HG02970 (cell line): ENCODE results near the gene PFKM.
A peak's percentile ranks its signal among the peaks of the same experiment; 100 is the strongest.
"Not testable (repeated sequence)": the region's sequence is repeated elsewhere in the genome, so short reads cannot be mapped to it uniquely, and the experiment has no call there.

Experiments
- ATAC-seq: cut with Tn5 transposase; IDR thresholded peaks from one replicate; pipeline ENCODE4 v1.9.1; 2021; ENCODE audit warnings: mild to moderate bottlenecking, moderate library complexity, moderate number of reproducible peaks; ENCODE audit not compliant: unreplicated experiment, low FRiP score

Gene PFKM

DNA sequence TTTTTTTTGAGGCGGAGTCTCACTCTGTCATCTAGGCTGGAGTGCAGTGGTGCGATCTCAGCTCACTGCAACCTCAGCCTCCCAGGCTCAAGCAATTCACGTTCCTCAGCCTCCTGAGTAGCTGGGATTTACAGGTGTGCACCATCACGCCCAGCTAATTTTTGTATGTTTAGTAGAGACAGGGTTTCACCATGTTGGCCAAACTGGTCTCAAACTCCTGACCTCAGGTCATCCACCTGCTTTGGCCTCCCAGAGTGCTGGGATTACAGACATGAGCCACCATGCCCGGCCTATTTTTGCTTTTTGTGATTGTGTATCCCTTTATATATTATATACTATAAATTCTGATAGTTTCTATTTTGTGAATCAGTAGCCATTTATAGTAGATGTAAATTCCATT is 36.6 kb downstream of the PFKM start:
- ATAC-seq, result not testable (repeated sequence)

DNA sequence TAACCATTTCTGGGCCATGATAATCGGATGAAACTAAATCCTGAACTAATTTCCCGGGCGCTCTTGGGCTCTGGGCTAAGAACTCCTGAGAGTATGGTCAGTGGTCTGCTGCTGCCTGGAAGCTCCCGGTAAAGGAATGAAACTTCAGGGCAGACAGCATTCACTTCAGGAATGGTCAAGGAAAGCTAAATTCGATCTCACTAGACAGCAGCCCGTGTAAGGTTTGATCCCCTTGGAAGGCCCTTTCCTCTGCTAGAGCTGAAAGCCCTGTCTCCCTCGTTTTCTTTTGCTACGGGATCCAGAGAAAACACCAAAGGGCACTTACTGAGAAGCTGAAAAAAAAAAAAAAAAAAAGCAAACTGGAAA is 37.5 kb downstream of the PFKM start:
- no peak for ATAC-seq

DNA sequence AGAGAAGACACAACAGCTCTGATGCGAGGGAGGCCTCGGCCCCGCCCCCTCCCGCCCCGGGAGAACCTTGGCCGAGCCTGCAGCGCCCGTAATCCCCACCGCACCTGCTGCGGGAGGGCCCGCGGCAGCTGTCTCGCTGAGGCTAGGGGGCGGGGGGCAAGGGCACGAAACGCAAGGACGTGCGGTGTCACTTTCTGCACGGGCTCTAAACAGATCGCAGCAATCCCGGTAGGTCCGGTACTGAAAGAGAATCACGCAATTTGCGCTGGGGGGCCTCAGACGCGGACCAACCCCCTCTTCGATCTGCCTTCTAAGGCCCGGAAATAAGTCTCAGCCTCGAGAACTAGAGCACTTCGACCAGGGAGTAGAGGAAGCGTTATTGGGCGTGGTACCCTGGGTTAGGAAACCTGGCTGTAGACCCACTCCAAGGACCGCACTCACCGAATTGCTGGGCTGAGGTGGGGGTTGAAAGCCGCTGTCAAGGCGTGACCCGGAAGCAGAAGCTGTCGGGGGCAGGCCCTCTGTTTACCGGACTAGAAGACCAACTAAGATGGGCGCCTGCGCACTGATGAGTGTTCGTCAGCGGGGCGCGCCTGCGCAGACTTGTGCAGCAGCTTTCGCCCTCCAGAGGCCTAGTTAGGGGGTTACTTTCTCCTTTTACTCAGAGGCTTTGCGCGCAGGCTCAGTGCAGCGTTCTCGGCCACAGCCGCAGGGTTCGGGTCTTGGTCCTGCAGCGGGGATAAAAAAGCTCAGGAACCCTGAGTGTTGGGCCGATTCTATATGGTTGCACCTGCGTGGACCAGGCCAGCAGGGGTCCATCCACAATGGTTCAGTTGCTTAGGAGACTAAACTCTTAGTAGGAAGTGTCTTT is 38.1 kb downstream of the PFKM start, which contains the start of gene ASB8:
Gene ASB8, minus strand, starts transcription at position 498 of the 871 bp plus-strand sequence. CDS start 4,019 bp downstream, outside the sequence.
- ATAC-seq, result peak; percentile 93

DNA sequence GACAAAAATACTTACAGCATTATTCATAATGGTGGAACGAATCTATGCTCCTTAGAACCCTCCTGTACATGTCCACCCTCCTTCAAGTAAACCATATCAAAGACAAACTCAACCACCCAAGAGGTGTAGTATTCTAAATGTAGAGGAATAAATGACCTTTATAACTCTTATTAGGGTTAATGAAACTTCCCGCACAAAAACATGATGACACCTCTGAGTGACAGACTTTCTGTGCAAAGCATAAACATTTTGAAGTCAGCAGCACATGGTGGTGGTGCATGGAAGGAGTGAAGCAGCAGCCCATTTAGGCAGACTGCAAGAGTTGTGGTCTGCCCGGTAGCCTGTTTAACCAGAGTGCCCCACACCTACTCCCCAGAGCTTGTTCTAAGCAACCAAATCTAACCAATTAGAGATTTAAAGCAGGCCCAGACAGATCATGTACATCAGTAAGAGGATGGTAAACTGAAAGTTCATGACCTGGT is 38.8 kb downstream of the PFKM start:
- no peak for ATAC-seq

DNA sequence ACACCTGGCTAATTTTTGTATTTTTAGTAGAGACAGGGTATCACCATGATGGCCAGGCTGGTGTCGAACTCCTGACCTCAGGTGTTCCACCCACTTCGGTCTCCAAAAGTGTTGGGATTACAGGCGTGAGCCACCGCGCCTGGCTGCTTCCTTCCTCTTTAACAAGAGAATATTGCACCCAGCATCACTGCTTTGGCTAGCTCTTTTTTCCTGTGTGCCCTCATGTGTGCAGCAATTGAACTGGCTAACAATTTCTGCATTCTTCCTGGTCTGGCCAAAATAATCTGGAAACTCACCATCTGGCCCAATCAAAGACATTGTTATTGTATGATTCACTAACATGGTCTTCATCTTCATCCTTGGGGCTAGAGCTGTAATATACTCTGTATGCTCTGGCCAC is 40.9 kb downstream of the PFKM start:
- ATAC-seq, result no peak

DNA sequence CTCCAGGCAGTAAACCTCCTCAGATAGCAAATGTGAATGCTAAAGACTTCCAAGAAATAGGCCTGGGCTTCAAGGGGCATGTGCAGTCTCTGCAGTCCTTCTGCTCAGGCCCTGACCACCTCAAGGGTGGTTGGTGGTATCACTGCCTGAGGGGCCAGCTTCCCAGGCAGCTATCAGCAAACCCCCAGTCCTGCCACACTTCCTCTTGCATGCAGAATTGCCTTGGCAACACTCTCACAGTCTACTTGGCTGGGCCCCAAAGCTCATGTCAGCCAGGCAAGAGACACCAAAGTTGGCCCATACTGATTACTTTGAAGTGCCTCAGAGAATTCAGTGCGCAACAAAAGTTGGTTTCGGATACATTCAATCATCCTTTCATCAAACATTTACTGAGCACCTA is 41.6 kb downstream of the PFKM start:
- no peak for ATAC-seq

DNA sequence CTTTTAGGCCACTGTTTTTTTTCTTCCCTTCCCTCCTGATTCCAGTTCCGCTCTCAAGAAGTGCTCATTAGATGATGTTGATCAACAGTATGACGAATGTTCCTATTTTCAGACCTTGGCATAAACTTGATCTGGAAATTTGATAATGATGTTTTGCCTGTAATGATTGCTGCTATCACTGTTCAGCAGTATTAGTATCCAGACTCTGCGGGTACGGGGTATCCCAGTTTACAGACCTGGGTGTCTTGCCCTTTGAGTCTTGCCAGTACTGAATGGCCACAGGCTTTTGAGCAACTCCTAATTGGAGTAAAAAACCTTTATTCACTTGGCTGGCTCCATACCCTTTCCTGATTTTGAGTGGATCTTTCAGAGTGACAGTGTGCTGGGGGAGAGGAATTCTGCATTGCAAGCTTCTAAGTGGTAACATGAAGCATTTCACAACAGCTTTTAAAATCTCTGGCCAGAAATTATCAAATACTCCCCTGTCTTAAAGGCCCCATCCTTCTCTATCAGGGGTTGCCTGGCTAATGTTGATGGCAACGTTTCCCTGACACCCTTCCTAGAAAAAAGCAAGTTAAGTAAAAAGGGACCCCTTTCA is 44.1 kb downstream of the PFKM start:
- no peak for ATAC-seq

DNA sequence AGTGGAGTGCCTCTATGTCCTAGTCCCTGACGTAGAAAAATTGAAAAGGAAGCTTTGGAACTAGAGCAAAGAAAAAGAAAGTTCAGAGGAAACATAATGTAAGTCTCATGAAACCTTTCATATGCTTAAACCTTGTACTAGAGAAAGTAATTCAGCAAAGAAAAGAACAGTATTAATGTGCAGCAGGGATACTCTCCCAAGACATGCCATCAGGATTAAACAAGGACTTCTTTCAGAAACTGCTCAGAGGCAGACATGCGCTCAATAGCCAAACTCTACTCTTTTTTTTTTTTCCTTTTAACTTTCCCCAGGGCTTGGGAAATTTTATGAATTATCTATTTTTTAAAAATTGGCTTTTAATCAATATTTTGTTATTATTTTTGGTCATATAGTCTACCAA is 45.3 kb downstream of the PFKM start:
- ATAC-seq, result no peak

DNA sequence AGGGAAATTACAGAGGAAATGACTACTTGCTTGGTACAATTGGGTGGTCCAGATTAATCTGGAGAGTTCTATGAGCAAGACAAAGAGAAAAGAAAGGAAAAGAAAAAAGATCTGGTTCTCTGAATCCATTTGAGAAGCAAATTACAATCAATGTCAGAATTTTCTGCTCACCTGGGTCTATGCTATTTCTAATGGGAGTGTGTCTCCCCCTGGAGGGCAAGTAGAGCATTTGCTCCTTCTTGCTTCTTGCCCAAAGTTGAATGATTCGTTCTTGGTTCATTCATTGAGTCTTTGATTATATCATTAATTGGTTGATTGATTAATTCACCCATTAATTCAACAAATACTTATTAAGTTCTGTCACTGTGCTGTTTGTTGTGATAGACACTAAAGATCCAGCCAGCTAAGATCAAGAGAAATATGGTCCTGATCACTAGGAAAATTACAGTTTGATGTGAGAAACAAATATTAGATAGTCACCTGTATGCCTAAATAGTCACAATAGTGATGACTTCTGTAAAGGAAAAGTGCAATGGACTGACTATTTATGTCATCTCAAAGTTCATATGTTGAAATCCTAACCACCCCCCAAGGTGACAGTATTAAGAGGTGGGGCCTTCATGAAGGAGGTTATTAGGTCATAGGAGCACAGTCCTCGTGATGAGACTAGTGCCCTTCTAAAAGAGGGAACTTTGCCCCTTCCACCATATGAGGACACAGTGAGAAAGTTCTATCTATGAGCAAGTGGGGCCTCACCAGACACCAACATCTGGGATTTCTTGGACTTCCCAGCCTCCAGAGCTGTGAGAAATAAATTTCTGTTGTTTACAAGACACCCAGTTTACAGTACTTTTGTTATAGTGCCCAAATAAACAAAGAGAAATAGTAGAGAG is 46.2 kb downstream of the PFKM start:
- no peak for ATAC-seq

DNA sequence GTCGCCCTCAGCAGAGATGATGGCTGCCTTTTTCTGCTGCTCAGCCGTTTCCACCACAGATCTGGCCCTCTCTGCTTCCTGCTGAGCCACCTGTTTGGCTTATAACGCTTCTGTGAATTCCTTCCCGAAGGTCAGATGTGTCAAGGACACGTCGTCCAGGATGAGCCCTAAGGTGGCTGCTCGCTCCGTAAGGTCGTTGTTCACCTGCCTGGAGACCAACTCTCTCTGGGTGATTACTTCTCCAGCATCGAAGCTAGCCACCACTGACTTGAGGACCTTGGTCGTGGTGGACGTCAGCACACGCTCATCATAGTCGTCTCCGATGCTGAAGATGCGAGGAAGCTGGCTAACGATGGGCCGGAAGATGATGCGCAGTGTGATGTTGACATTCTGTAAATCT is 49.8 kb downstream of the PFKM start:
- ATAC-seq, result no peak

DNA sequence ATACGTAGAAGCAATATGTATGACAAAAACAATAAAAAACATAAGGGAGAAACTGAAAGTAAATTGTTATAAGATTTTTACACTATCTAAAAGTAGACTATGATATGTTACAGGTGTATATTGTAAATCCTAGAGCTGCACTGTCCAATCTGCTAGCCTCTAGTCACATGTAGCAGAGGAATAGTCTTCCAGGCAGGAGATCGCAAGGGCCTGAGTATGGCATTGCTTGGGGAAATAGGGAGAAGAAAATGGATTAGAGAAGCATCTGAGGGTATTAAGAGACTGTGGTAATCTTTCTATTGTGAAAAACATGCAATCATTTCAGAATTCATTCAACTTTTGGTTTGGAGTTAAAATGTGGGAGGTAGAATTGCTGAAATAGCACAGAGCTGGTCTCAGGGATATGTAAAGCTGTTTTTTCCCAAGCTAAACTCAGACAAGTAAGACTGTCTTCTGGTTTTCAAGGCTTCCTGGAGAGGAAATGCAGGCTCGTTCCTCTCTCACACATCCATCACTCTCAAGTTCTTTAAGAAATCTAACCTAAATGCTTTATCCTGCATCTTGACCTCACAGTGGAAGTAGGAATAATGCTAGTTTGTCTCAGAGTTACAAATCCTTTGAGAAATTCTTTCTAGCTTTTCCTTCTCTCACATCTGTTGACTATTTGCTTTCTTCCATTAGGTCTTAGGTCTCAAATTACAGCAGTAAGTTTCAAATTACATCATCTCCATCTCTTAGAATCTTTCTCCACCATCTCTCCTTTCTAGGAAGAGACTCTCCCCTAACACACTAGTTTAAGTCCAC is 56.7 kb downstream of the PFKM start:
- ATAC-seq, result no peak

DNA sequence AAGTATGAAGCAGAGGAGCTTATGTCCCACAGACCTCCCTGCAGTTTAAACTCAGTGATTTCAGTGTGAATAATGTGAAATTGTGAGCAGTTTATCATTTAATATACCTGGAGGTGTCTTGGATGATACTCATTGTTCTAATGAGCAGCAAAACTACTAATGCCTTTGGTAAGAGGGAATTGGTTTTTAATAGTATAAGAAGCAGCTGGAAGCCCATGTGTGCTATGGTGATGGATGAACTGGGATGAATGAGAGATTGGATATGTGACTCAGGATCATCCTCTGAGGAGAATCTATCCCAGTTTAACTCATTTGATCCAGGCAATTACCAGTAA is 57.2 kb downstream of the PFKM start:
- ATAC-seq, result no peak

DNA sequence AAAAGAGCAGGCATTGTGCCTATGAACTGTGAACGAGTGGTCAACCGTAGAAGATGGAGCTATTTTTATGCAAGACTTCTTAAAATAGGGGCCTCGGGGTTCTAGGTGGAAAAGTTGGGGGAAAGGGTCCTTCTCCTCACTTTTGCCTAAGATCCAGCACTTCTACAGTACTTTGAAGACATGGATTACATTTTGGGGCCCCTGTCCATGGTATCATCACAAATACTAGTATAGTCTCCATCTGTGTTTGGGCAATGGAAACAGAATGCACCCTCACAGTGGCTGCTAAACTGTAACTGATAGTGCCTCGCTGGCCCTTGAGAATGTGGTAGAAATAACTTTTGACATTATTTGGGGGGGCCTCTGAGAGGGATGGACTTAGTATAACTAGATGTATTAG is 58.8 kb downstream of the PFKM start:
- no peak for ATAC-seq

DNA sequence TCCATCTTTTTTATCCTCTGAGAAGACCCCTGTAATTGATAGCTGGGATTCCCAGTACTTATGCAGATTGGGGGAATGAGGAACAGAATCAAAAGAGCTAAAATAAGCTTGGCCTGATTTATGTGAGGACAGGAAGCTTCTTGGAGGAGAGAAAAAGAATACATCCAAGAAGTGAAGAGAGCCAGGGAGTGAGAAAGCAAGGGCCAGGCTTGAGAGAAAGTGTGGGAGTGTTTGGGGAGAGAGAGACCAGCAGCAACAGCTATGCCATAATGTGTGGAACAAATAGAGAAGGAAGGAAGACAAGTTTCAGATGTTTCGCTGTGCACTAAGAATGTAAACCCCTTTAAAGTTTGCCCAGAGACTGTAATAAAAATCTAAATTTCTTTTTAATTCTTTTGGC is 60.3 kb downstream of the PFKM start:
- no peak for ATAC-seq

DNA sequence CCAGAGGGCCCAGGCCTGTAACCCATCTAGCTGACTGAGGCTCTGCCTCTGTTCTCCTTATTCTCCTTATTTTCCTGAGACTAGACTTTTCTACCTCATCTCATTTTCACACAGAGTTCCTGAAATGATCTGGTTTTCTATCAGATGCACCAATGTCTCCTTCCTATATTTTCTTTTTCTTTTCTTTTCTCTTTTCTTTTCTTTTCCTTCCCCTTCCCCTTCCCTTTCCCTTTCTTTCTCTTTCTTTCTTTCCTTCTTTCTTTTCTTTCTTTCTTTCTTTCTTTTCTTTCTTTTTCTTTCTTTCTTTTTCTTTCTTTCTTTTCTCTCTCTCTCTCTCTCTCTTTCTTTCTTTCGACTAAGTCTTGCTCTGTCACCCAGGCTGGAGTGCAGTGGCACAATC is 61.3 kb downstream of the PFKM start:
- no peak for ATAC-seq

DNA sequence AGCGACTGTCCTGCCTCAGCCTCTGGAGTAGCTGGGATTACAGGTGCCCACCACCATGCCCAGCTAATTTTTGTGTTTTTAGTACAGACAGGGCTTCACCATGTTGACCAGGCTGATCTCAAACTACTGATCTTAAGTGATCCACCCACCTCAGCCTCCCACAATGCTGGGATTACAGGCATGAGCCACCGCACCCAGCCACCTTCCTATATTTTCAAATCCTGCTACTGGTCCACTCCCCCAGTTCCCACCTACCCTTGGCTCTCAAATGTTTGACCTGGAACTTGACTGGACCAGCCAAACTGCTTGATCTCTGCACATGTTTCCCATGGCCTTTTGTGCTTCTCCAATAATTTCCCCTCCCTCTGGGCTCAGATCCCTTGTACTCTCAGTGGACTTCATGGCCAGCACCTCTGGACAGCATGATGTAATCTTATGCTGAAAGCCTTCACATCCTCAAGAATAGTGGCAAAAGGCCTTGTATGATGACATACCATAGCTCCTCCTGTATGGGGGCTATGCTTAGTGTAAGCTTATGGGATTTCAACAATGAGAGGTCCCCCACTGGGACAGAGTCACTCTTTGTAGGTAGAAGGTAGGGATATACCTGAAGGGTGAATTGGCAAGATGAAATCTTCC is 61.8 kb downstream of the PFKM start:
- ATAC-seq, result no peak

DNA sequence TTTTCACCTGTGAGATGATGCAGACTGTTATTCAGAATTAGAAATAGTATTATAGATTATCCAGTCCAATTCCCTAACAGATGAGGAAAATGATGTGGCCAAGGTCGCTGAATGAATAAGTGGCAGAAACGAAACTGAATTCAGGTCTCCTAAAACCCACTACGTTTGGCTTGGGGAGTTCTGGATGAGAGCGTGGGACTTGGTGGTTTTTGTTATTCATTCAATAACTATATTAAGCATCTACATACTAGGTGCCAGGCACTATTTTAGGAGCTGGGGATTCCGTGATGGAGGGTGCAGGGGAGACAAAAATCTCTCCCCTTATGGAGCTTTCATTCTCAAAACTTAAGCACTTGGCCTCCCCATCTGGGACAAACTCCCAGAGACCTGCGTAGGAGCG is 63.5 kb downstream of the PFKM start:
- ATAC-seq, result no peak

DNA sequence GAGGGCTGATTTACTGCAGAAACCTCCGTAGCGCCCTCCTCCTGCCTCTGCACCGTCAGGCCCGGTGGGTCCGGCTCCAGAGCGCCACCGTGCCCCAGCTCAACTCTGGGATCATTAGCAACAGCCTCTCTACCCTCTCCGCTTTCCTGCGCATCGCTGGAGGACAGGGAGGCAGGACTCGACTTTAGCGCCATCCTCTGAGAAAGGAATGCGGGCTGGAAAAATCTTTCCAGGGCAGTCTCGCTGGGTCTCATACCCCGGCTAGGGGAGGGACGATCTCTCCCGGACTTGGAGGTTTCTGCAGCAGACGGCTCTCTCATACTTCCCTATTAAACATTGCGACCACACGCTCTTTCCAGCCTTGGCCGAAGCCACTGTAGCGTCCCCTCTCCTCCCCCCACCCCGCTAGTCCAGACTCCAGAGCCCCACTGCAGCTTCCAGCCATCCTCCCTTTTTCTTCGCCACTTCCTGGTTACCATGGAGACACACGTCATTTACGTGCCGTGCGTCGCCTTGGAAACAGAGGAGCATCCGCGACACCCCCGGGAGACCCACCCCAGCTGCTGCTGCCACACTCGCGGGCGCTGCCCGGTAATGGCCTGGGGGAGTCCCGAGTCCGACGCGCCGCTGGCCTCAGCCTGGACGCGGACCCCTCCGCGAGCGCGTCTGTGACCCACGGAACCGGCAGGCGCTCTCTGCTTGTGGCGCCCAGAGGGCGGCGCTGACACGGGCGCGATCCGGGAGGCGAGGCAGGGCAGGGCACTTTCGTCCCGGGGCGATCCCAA is 64.1 kb downstream of the PFKM start, which contains the start of gene CCDC184:
Gene CCDC184, plus strand, starts transcription at position 554 of the 785 bp plus-strand sequence. CDS start 479 bp downstream, outside the sequence.
- ATAC-seq, result peak; percentile 49
